ENCODE results near the gene NR5A2. TPM values are rescaled to one million over a fixed set of nuclear protein-coding genes. Genes with fewer than 3 reads are reported as not detected.

Gene NR5A2
- total and polyA plus RNA-seq, 2 experiments from 2014 or later, result 19.8 to 55.5 TPM

GRCh38 chr1:200103966-200104583 is 76.6 kb downstream of the NR5A2 start:
- H3K4me2 ChIP-seq, result no peak overlapping the region
- no peak overlapping the region for H2AFZ ChIP-seq
- H3K4me1 ChIP-seq (ENCODE audit: insufficient read depth), result peaks cover 8% of the 10 kb centered on the region
- no peaks in the 10 kb centered on the region for H3K27me3 ChIP-seq
- no peaks in the 10 kb centered on the region for H4K20me1 ChIP-seq (ENCODE audit: insufficient read depth, poor library complexity, severe bottlenecking)
- H3K36me3 ChIP-seq (replicated peaks; ENCODE audit: insufficient read depth, low read depth), result no peaks in the 10 kb centered on the region
- no peaks in the 10 kb centered on the region for H3K9me3 ChIP-seq (ENCODE audit: low read depth)
- peaks cover 6% of the 10 kb centered on the region for H3K79me2 ChIP-seq
- H3K4me3 ChIP-seq, result no peak overlapping the region
- WGBS (ENCODE audit: low lambda C conversion rate, missing lambda C conversion rate), result 77% methylated on average over 1 of the region's 1 CpG
- peak overlapping the region; percentile 21 for H3K27ac ChIP-seq
- H3K9me2 ChIP-seq (replicated peaks; ENCODE audit: insufficient read depth), result no peaks in the 10 kb centered on the region
- no peak for DNase-seq (ENCODE audit: low spot score)
- TF ChIP-seq EZH2phosphoT487 (IDR thresholded peaks at IDR 0.05; ENCODE audit: low read depth, severe bottlenecking, unreplicated experiment), result no peak

- 57% methylated on average over 8 of the region's 8 CpGs for WGBS (ENCODE audit: low lambda C conversion rate, missing lambda C conversion rate)
- no peaks in the 10 kb centered on the region for H4K20me1 ChIP-seq (ENCODE audit: insufficient read depth, poor library complexity, severe bottlenecking)
- peaks cover 9% of the 10 kb centered on the region for H3K4me1 ChIP-seq (ENCODE audit: insufficient read depth)
- TF ChIP-seq EZH2 (IDR thresholded peaks at IDR 0.05; ENCODE audit: borderline replicate concordance) (no peak), CTCF (IDR thresholded peaks at IDR 0.05; ENCODE audit: poor library complexity) (no peak), EZH2phosphoT487 (IDR thresholded peaks at IDR 0.05; ENCODE audit: low read depth, severe bottlenecking, unreplicated experiment) (no peak)
- DNase-seq (ENCODE audit: low spot score), result no peak
- H3K27ac ChIP-seq, result peak overlapping the region; percentile 62
- no peak overlapping the region for H2AFZ ChIP-seq
- H3K4me3 ChIP-seq, result no peak overlapping the region
- no peaks in the 10 kb centered on the region for H3K9me2 ChIP-seq (replicated peaks; ENCODE audit: insufficient read depth)
- H3K79me2 ChIP-seq, result peaks cover 10% of the 10 kb centered on the region
- H3K27me3 ChIP-seq, result no peaks in the 10 kb centered on the region
- H3K36me3 ChIP-seq (replicated peaks; ENCODE audit: insufficient read depth, low read depth), result no peaks in the 10 kb centered on the region
- peak overlapping the region; percentile 50 for H3K4me2 ChIP-seq
- no peaks in the 10 kb centered on the region for H3K9me3 ChIP-seq (ENCODE audit: low read depth)
Measured at GRCh38 chr1:200107004-200107470, 79.5 kb downstream of the NR5A2 start.

- Histone ChIP-seq H2AFZ (no peak overlapping the region), H3K36me3 (replicated peaks; ENCODE audit: insufficient read depth, low read depth) (no peaks in the 10 kb centered on the region), H3K4me2 (no peak overlapping the region), H4K20me1 (ENCODE audit: insufficient read depth, poor library complexity, severe bottlenecking) (no peaks in the 10 kb centered on the region), H3K4me3 (no peak overlapping the region), H3K9me3 (ENCODE audit: low read depth) (no peaks in the 10 kb centered on the region), H3K27ac (peak overlapping the region; percentile 75), H3K9me2 (replicated peaks; ENCODE audit: insufficient read depth) (no peaks in the 10 kb centered on the region), H3K4me1 (ENCODE audit: insufficient read depth) (peaks cover 9% of the 10 kb centered on the region), H3K27me3 (no peaks in the 10 kb centered on the region), H3K79me2 (peaks cover 10% of the 10 kb centered on the region)
- peak; percentile 39 for DNase-seq (ENCODE audit: low spot score)
- TF ChIP-seq EZH2phosphoT487 (IDR thresholded peaks at IDR 0.05; ENCODE audit: low read depth, severe bottlenecking, unreplicated experiment), result no peak
- TF ChIP-seq EZH2 (IDR thresholded peaks at IDR 0.05; ENCODE audit: borderline replicate concordance), result no peak
- TF ChIP-seq CTCF (IDR thresholded peaks at IDR 0.05; ENCODE audit: poor library complexity), result no peak
- 18% methylated on average over 1 of the region's 1 CpG for WGBS (ENCODE audit: low lambda C conversion rate, missing lambda C conversion rate)
Measured at GRCh38 chr1:200108659-200109058, 81.1 kb downstream of the NR5A2 start.

GRCh38 chr1:200112290-200112689 is 84.8 kb downstream of the NR5A2 start:
- no peaks in the 10 kb centered on the region for H3K27me3 ChIP-seq
- H3K79me2 ChIP-seq, result peaks cover 10% of the 10 kb centered on the region
- no peak overlapping the region for H3K27ac ChIP-seq
- no peak overlapping the region for H3K4me2 ChIP-seq
- H3K4me3 ChIP-seq, result no peak overlapping the region
- no peaks in the 10 kb centered on the region for H3K9me3 ChIP-seq (ENCODE audit: low read depth)
- H2AFZ ChIP-seq, result no peak overlapping the region
- H3K36me3 ChIP-seq (replicated peaks; ENCODE audit: insufficient read depth, low read depth), result no peaks in the 10 kb centered on the region
- DNase-seq (ENCODE audit: low spot score), result no peak
- H3K9me2 ChIP-seq (replicated peaks; ENCODE audit: insufficient read depth), result no peaks in the 10 kb centered on the region
- WGBS (ENCODE audit: low lambda C conversion rate, missing lambda C conversion rate), result 88% methylated on average over 3 of the region's 3 CpGs
- H4K20me1 ChIP-seq (ENCODE audit: insufficient read depth, poor library complexity, severe bottlenecking), result no peaks in the 10 kb centered on the region
- TF ChIP-seq EZH2 (IDR thresholded peaks at IDR 0.05; ENCODE audit: borderline replicate concordance), result no peak
- peaks cover 13% of the 10 kb centered on the region for H3K4me1 ChIP-seq (ENCODE audit: insufficient read depth)

All from hepatocyte (in vitro differentiated cells).